K562 (cell line): ENCODE measurements around the gene FAM174C. TPM values are rescaled to one million over a fixed set of nuclear protein-coding genes. Genes with fewer than 3 reads are reported as not detected.
A peak's percentile ranks its signal among the peaks of the same experiment; 100 is the strongest.

Experiments
- ARID1B ChIP-seq: fragments of 450-650 bp; IDR thresholded peaks from 2 replicates; pipeline ENCODE4 v1.6.1; 2016; ENCODE audit warnings: antibody characterized with exemption, mild to moderate bottlenecking, inconsistent platforms
- CTBP1 ChIP-seq: fragments of 450-650 bp; IDR thresholded peaks from 2 replicates; pipeline ENCODE4 v1.6.1; 2016; ENCODE audit warnings: borderline replicate concordance
- CXXC5 ChIP-seq: fragments of 250-450 bp; sonication (Bioruptor Pico); IDR thresholded peaks from 2 replicates; pipeline ENCODE4 v1.8.0; 2022; ENCODE audit warnings: inconsistent platforms, mild to moderate bottlenecking, moderate library complexity
- MED1 ChIP-seq: sonication (generic); formaldehyde crosslinking; IDR thresholded peaks from 2 replicates; pipeline ENCODE4 v1.8.1; 2023; ENCODE audit warnings: missing genetic modification reagents, borderline replicate concordance
- MNT ChIP-seq, 2 experiments: fragments of 450-650 bp; conservative IDR thresholded peaks; 2 replicates each; pipeline ENCODE4 v1.6.1; 2017; ENCODE audit warnings: mild to moderate bottlenecking in 2 of 2, moderate library complexity in 2 of 2
- NFE2 ChIP-seq: IDR thresholded peaks from 2 replicates; pipeline ENCODE4 v1.6.1; 2014; ENCODE audit warnings: antibody characterized with exemption, low read depth
- PHF21A ChIP-seq: fragments of 450-650 bp; IDR thresholded peaks from 2 replicates; pipeline ENCODE4 v1.6.1; 2017; ENCODE audit warnings: low read depth, borderline replicate concordance
- PURB ChIP-seq: sonication (generic); formaldehyde crosslinking; IDR thresholded peaks from 2 replicates; pipeline ENCODE4 v1.9.0; 2021; ENCODE audit warnings: low read depth, mild to moderate bottlenecking, missing genetic modification reagents
- RBM34 ChIP-seq: fragments of 200-400 bp; formaldehyde crosslinking; IDR thresholded peaks from 2 replicates; pipeline ENCODE4 v1.6.1; 2018; ENCODE audit warnings: low read length, borderline replicate concordance; ENCODE audit not compliant: insufficient read depth
- SNRNP70 ChIP-seq: fragments of 200-400 bp; formaldehyde crosslinking; optimal IDR thresholded peaks from 2 replicates; pipeline ENCODE3; 2017; ENCODE audit warnings: low read depth, low read length
- TAF1 ChIP-seq: IDR thresholded peaks from 2 replicates; pipeline ENCODE4 v1.6.1; 2011; ENCODE audit warnings: mild to moderate bottlenecking, low read length, moderate library complexity; ENCODE audit not compliant: insufficient read depth, control insufficient read depth, severe bottlenecking; ENCODE audit errors: extremely low read depth
- TCF3 ChIP-seq: sonication (generic); formaldehyde crosslinking; IDR thresholded peaks from 2 replicates; pipeline ENCODE4 v1.4.0; 2020; ENCODE audit warnings: mild to moderate bottlenecking, missing genetic modification reagents
- TEAD1 ChIP-seq, 2 experiments: fragments of 450-650 bp in 1 of 2; sonication (generic) in 1 of 2; formaldehyde crosslinking; IDR thresholded peaks; 2 replicates each; pipeline versions ENCODE4 v1.4.0 to v1.8.0; 2020 to 2022; ENCODE audit warnings: mild to moderate bottlenecking in 2 of 2, missing genetic modification reagents in 1 of 2
- TSC22D4 ChIP-seq: fragments of 450-650 bp; IDR thresholded peaks from 2 replicates; pipeline ENCODE4 v1.6.1; 2016; ENCODE audit warnings: missing genetic modification characterization, missing biosample characterization, control low read depth
- ZNF217 ChIP-seq: sonication (generic); formaldehyde crosslinking; IDR thresholded peaks from 2 replicates; pipeline ENCODE4 v1.8.0; 2022; ENCODE audit warnings: mild to moderate bottlenecking, missing genetic modification reagents
- ZNF324 ChIP-seq: fragments of 250-450 bp; sonication (Bioruptor Pico); IDR thresholded peaks from 2 replicates; pipeline ENCODE4 v1.4.0; 2020; ENCODE audit warnings: mild to moderate bottlenecking
- ZNF655 ChIP-seq: fragments of 250-450 bp; sonication (Bioruptor Pico); IDR thresholded peaks from 2 replicates; pipeline ENCODE4 v1.5.0; 2021
- ZNF766 ChIP-seq: fragments of 200-800 bp; sonication (Bioruptor generic); conservative IDR thresholded peaks from 2 replicates; pipeline ENCODE4 v1.6.1; 2016; ENCODE audit warnings: missing genetic modification characterization, missing compliant biosample characterization
- polyA plus RNA-seq, 8 experiments: library from polyadenylated mRNA; depleted of rRNA in 4 of 8; stranded (reverse) in 5 of 8; unstranded in 3 of 8; fragments of >200 nt; fragmentation: Nextera tagmentation in 2 of 8; fragmentation: Illumina TruSeq in 1 of 8; extraction: Ambion mirVana in 2 of 8; extraction: Trizol in 1 of 8; gene quantifications; 2 replicates each; pipeline versions ENCODE4 v1.2.1 to v1.2.3, GENCODE V29; 2011 to 2014; ENCODE audit warnings: inconsistent platforms in 1 of 8, missing spikeins in 1 of 8
- total RNA-seq, 7 experiments: library from RNA; depleted of rRNA in 6 of 7; stranded (reverse); fragments of >200 nt in 6 of 7; fragmentation: Illumina TruSeq in 2 of 7; extraction: Trizol in 2 of 7; gene quantifications; 2 replicates each; pipeline versions ENCODE4 v1.2.1 to v1.2.3, GENCODE V29; 2011 to 2021; ENCODE audit warnings: low replicate concordance in 1 of 7
- TF ChIP-seq, protein P1 (sequence below): fragments of 250-450 bp; sonication (Bioruptor Pico); IDR thresholded peaks from 2 replicates; pipeline ENCODE4 v1.5.0; 2021; ENCODE audit warnings: mild to moderate bottlenecking, moderate library complexity
- TF ChIP-seq, protein P2 (sequence below): fragments of 250-450 bp; sonication (Bioruptor Pico); IDR thresholded peaks from 2 replicates; pipeline ENCODE4 v1.4.0; 2020; ENCODE audit warnings: mild to moderate bottlenecking, moderate library complexity, borderline replicate concordance

FAM174C gene
- total and polyA plus RNA-seq, 9 of the 15 experiments (the other 6 are each of a cell fraction or from before 2014, with no cell fraction given) = 0.66 to 89.6 (median 20.3) TPM

DNA sequence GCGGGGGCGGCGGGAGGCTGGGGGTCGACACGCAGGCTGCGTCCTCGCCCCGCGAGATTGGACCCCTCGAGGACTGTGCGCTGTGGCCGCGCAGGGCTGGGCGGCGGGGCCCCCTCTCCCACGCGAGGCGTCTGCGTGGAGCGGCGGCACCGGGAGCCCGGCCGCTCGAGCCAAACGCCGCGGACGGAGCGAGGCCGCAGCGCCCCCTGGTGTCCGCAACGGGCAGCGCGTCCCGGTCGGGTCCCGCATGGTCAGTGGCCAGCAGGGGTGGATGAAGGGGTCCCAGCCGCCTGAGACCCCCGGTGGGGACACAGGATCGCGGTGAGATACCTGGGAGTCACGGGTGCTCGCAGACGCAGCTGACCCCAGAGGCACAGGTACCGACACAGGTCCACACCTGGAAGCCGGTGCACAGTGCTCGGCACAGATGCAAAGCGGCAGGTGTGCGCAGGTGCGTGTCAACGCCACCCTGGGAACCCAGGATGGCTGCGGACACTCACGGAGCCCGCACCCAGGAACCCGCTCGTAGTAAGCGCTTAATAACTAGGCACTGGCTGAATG, 8.3 kb upstream of the FAM174C start (continued):
- TF ChIP-seq ZNF324 (CRISPR knock-in tag) (no peak), ZNF766 (CRISPR knock-in tag) (no peak), ARID1B (no peak), NFE2 (no peak), PURB (no peak), TCF3 (no peak), MNT (conservative IDR thresholded peaks at IDR 0.05) (no peak), PHF21A (no peak), CXXC5 (CRISPR knock-in tag) (peak; percentile 85), TEAD1 (CRISPR knock-in tag; IDR thresholded peaks at IDR 0.05) (no peak), TSC22D4 (no peak), SNRNP70 (no peak), ZNF655 (no peak), ZNF217 (no peak), RBM34 (no peak), CTBP1 (peak; percentile 95), MED1 (CRISPR knock-in tag) (no peak), TAF1 (no peak)
- TF ChIP-seq, protein P1, sequence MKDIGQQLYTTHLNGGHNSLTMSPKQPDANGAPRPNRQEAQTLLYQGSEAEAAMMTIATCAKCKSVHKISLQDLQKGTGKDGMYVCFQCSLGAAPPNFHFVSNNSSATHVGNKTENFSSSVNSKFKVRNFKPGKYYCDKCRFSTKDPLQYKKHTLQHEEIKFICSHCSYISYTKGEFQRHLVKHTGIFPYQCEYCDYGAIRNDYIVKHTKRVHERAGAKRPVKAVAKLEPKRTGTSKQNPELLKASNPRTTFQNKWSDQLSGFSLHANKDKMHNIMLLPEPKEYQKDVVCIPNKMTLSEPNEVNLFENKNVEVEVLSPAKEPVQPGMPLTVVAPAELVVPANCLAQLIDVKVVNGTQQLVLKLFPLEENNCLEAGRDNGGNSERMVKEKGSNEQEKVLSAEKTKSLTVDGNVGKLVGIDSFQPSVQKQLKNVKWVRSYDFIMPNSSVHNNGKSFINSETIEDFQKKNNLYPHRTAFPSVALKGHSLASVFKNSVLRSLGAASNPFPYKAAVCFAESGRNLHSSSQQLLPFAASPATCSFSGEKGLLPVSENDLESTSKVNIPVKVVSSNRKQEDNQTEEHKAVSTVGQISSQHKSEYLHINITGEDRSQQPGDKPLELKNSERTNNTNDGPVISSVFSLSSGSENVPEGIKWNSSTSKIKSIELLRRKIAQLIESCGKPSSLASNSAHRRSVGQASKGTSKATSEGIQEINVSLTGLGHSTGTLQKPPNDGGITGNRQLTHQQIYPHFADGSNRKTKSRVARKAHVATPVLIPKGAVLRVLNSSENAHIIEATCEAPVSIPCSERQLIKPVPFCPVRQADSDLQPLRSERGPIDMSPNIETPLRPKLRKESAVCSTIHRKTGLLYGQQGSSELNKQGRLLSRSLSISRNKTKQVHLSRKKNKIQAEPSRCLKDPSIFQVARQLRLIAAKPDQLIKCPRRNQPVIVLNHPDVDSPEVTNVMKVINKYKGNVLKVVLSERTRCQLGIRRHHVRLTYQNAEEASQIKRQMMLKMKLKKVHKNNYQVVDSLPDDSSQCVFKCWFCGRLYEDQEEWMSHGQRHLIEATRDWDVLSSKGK = no peak
- TF ChIP-seq, protein P2, sequence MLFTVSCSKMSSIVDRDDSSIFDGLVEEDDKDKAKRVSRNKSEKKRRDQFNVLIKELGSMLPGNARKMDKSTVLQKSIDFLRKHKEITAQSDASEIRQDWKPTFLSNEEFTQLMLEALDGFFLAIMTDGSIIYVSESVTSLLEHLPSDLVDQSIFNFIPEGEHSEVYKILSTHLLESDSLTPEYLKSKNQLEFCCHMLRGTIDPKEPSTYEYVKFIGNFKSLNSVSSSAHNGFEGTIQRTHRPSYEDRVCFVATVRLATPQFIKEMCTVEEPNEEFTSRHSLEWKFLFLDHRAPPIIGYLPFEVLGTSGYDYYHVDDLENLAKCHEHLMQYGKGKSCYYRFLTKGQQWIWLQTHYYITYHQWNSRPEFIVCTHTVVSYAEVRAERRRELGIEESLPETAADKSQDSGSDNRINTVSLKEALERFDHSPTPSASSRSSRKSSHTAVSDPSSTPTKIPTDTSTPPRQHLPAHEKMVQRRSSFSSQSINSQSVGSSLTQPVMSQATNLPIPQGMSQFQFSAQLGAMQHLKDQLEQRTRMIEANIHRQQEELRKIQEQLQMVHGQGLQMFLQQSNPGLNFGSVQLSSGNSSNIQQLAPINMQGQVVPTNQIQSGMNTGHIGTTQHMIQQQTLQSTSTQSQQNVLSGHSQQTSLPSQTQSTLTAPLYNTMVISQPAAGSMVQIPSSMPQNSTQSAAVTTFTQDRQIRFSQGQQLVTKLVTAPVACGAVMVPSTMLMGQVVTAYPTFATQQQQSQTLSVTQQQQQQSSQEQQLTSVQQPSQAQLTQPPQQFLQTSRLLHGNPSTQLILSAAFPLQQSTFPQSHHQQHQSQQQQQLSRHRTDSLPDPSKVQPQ (CRISPR knock-in tag) = no peak
